Calu3 (cell line): ENCODE measurements around the gene SMG9. TPM values are rescaled to one million over a fixed set of nuclear protein-coding genes. Genes with fewer than 3 reads are reported as not detected.

Experiments used
- BruUV-seq: library from RNA; stranded (reverse); fragments of 400-500 nt; replicated peaks from 2 replicates; lab custom pipeline; 2021; lab: Mats Ljungman, UMichigan
- CTCF ChIA-PET: fragments of 300-600 bp; sonication (Branson Sonifier 250); formaldehyde crosslinking; loops from one replicate; lab custom pipeline; 2022; ENCODE audit warnings: antibody characterized with exemption; lab: Charles Lee
- DNase-seq: peaks from one replicate; pipeline ENCODE4 v3.0.0; 2022
- H3K27ac Mint-ChIP-seq: one replicate; pipeline ENCODE4 v1.8.0; 2022; ENCODE audit warnings: mixed read lengths; ENCODE audit not compliant: unreplicated experiment
- H3K27me3 Mint-ChIP-seq: one replicate; pipeline ENCODE4 v1.8.0; 2022; ENCODE audit warnings: mixed read lengths; ENCODE audit not compliant: unreplicated experiment
- H3K36me3 Mint-ChIP-seq: one replicate; pipeline ENCODE4 v1.8.0; 2022; ENCODE audit warnings: mild to moderate bottlenecking, moderate library complexity, mixed read lengths; ENCODE audit not compliant: insufficient read depth, unreplicated experiment
- H3K4me1 Mint-ChIP-seq: one replicate; pipeline ENCODE4 v1.8.0; 2022; ENCODE audit warnings: mild to moderate bottlenecking, low read depth, mixed read lengths; ENCODE audit not compliant: unreplicated experiment
- H3K4me3 Mint-ChIP-seq: one replicate; pipeline ENCODE4 v1.8.0; 2022; ENCODE audit warnings: mild to moderate bottlenecking, low read depth, moderate library complexity, mixed read lengths; ENCODE audit not compliant: unreplicated experiment
- H3K9me3 Mint-ChIP-seq: one replicate; pipeline ENCODE4 v1.8.0; 2022; ENCODE audit warnings: low read depth, mixed read lengths; ENCODE audit not compliant: unreplicated experiment
- CTCF ChIP-seq: fragments of 200-600 bp; IDR thresholded peaks from one replicate; pipeline ENCODE4 v1.8.0; 2022; ENCODE audit warnings: antibody characterized with exemption; ENCODE audit not compliant: unreplicated experiment
- intact Hi-C: fragments of 100-400 bp; cut with micrococcal nuclease; formaldehyde crosslinking; loops from one replicate; pipeline ENCODE4 v1.10.0; 2022; ENCODE audit not compliant: unreplicated experiment
- total RNA-seq: library from RNA; stranded (reverse); gene quantifications from 2 replicates; pipeline ENCODE4 v1.2.3, GENCODE V29; 2022

The SMG9 gene
- total RNA-seq, 1 experiment from 2014 or later, result 85.5 TPM

- H3K9me3 Mint-ChIP-seq, result no peaks in the 10 kb centered on the region
- H3K27me3 Mint-ChIP-seq, result no peaks in the 10 kb centered on the region
Measured at GRCh38 chr19:43774103-43774939, 19.6 kb upstream of the SMG9 start.

GRCh38 chr19:43773725-43774102, 19.0 kb upstream of the SMG9 start:
- no peak overlapping the region for H3K4me3 Mint-ChIP-seq
- no peak for TF ChIP-seq CTCF
- no peaks in the 10 kb centered on the region for H3K9me3 Mint-ChIP-seq
- H3K4me1 Mint-ChIP-seq, result peaks cover 36% of the 10 kb centered on the region
- H3K27me3 Mint-ChIP-seq, result no peaks in the 10 kb centered on the region
- CTCF ChIA-PET, result interaction anchor here (0.6 kb wide), 1 partner anchor 213 kb away, joined by 3 read pairs; no protein-coding TSS in a partner anchor
- no TSS peak for BruUV-seq
- no peak for DNase-seq
- H3K36me3 Mint-ChIP-seq, result peaks cover 75% of the 10 kb centered on the region
- no peak overlapping the region for H3K27ac Mint-ChIP-seq
- intact Hi-C loops, result no loop called here

More at GRCh38 chr19:43774103-43774939, 19.6 kb upstream of the SMG9 start:
- CTCF ChIA-PET, result interaction anchor here (0.6 kb wide), 1 partner anchor 212 kb away, joined by 3 read pairs; no protein-coding TSS in a partner anchor
- intact Hi-C loops, result no loop called here
- H3K4me3 Mint-ChIP-seq, result no peak overlapping the region
- no TSS peak for BruUV-seq
- no peak for DNase-seq
- peaks cover 42% of the 10 kb centered on the region for H3K4me1 Mint-ChIP-seq
- H3K36me3 Mint-ChIP-seq, result peaks cover 75% of the 10 kb centered on the region
- no peak for TF ChIP-seq CTCF
- no peak overlapping the region for H3K27ac Mint-ChIP-seq

- Mint-ChIP-seq H3K4me1 (peaks cover 30% of the 10 kb centered on the region), H3K4me3 (no peak overlapping the region), H3K27me3 (no peaks in the 10 kb centered on the region), H3K36me3 (peaks cover 68% of the 10 kb centered on the region), H3K9me3 (no peaks in the 10 kb centered on the region), H3K27ac (no peak overlapping the region)
- no peak for DNase-seq
- intact Hi-C loops, result no loop called here
- CTCF ChIA-PET, result no interaction called here
- TF ChIP-seq CTCF, result no peak
- no TSS peak for BruUV-seq
Measured at GRCh38 chr19:43769256-43769655, 14.5 kb upstream of the SMG9 start.

GRCh38 chr19:43768273-43769050, 13.7 kb upstream of the SMG9 start:
- Mint-ChIP-seq H3K4me3 (no peak overlapping the region), H3K9me3 (no peaks in the 10 kb centered on the region), H3K4me1 (peaks cover 33% of the 10 kb centered on the region), H3K27ac (no peak overlapping the region), H3K27me3 (no peaks in the 10 kb centered on the region), H3K36me3 (peaks cover 62% of the 10 kb centered on the region)
- DNase-seq, result no peak
- TF ChIP-seq CTCF, result no peak
- intact Hi-C loops, result no loop called here
- BruUV-seq, result no TSS peak
- CTCF ChIA-PET, result interaction anchor here (0.5 to 1.2 kb wide), 2 partner anchors 41 to 236 kb away, joined by 3 to 4 read pairs; partner anchors contain the start of gene ZNF575
